Transverse colon (tissue), 4 donors: ENCODE results near the gene CNTFR.

Source experiments
- CTCF ChIP-seq, 5 experiments: fragments of 200-600 bp in 3 of 5; fragments of 450-650 bp in 2 of 5; sonication (generic) in 3 of 5; IDR thresholded peaks; 1 replicate in 2 of 5; 2 replicates in 3 of 5; pipeline ENCODE4 v1.5.1; 2016 to 2017; ENCODE audit warnings: antibody characterized with exemption in 5 of 5, inconsistent platforms in 3 of 5, mild to moderate bottlenecking in 2 of 5, moderate library complexity in 1 of 5
- POLR2A ChIP-seq: fragments of 450-650 bp; IDR thresholded peaks from one replicate; pipeline ENCODE4 v1.6.1; 2016; ENCODE audit warnings: antibody characterized with exemption, mild to moderate bottlenecking, moderate library complexity
- POLR2AphosphoS5 ChIP-seq, 3 donors: sonication (generic); formaldehyde crosslinking; IDR thresholded peaks; one replicate each; pipeline ENCODE4 v1.6.1; 2016; ENCODE audit warnings: antibody characterized with exemption in 3 of 3

- no peak for TF ChIP-seq CTCF (IDR thresholded peaks at IDR 0.05)
- peak; percentile 65 for TF ChIP-seq POLR2A
- TF ChIP-seq POLR2AphosphoS5 (IDR thresholded peaks at IDR 0.05): peak; percentile 45 to 72 (median 57)
Measured at GRCh38 chr9:34620061-34620994, 30.8 kb upstream of the CNTFR start, which contains the start of gene DCTN3.
